HG03520 (cell line): ENCODE results near the gene GNAZ.
"Not testable (repeated sequence)": the region's sequence is repeated elsewhere in the genome, so short reads cannot be mapped to it uniquely, and the experiment has no call there.

Experiments used
- ATAC-seq: cut with Tn5 transposase; IDR thresholded peaks from one replicate; pipeline ENCODE4 v1.9.1; 2021; ENCODE audit warnings: mild to moderate bottlenecking, moderate library complexity; ENCODE audit not compliant: unreplicated experiment

GNAZ gene

GRCh38 chr22:23070418-23071229 is at the start of gene GNAZ:
Gene GNAZ, plus strand, starts transcription at chr22:23070519. Its CDS starts 25,177 bp downstream, at chr22:23095696.
- ATAC-seq: peak; percentile 23

- ATAC-seq: no peak
Measured at GRCh38 chr22:23020659-23021293, 49.5 kb upstream of the GNAZ start.

- ATAC-seq: not testable (repeated sequence)
Measured at GRCh38 chr22:23021660-23022353, 48.5 kb upstream of the GNAZ start.

GRCh38 chr22:23023294-23023693 is 47.0 kb upstream of the GNAZ start:
- no peak for ATAC-seq

GRCh38 chr22:23026777-23027176 is 43.5 kb upstream of the GNAZ start:
- no peak for ATAC-seq

GRCh38 chr22:23027849-23028248 is 42.5 kb upstream of the GNAZ start:
- not testable (repeated sequence) for ATAC-seq

DNA sequence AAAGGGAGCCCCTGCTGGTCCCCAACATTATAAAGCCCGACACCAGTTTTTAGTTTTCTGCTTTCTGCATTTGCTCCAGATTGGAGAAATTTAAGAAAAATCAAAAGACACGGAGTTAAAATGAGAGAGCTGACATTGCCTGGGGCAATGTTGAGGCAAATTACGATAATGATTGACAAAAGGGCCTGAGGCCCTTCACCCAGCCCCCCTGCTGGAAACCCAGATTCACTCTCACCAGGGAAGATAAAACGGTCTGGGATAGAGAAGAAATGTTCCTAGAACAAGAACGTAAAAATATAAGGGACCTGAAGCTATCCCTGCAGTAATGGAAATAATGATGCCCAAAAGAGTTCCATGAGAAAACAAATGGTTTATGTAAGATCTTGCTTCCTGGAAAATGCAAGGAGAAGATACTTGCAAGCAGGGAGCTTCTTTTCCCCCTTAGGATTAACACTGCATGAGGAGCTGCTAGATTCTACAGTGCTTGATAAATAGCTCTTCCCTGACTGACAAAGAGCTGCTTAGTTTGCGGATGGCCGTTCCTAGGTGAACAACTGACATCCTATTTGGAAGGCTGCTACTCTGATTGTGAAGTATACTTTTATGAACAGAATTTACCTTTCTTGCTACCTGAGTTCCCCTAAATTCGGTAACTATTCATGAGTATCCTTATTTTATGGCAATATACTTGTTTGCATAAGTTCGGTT is 40.6 kb upstream of the GNAZ start:
- no peak for ATAC-seq

- ATAC-seq: no peak
Measured at GRCh38 chr22:23031381-23031780, 38.9 kb upstream of the GNAZ start.

- ATAC-seq: no peak
Measured at GRCh38 chr22:23031786-23032185, 38.5 kb upstream of the GNAZ start.

DNA sequence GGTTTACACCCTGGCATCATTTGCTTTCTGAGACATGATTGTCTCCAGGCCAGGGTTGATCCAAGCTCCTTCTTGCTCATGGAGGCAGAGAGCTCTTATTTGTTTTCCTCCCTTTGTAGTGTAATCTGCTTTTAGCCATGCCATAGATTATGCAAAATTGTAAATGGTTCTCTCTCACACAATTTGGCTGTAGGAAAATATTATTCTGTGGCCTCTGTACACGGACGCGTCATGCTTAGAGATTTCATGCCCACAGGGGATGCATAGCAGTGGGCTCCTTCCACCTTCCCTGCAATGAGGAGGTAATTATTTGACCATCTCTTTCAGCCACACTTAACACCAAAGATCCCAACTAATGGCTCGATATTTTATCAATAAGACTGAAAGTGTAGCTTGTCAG is 37.7 kb upstream of the GNAZ start:
- no peak for ATAC-seq

- ATAC-seq: no peak
Measured at GRCh38 chr22:23033116-23033905, 37.0 kb upstream of the GNAZ start.

GRCh38 chr22:23034621-23035556 is 35.4 kb upstream of the GNAZ start:
- no peak for ATAC-seq

- no peak for ATAC-seq
Measured at GRCh38 chr22:23035557-23036277, 34.6 kb upstream of the GNAZ start.

DNA sequence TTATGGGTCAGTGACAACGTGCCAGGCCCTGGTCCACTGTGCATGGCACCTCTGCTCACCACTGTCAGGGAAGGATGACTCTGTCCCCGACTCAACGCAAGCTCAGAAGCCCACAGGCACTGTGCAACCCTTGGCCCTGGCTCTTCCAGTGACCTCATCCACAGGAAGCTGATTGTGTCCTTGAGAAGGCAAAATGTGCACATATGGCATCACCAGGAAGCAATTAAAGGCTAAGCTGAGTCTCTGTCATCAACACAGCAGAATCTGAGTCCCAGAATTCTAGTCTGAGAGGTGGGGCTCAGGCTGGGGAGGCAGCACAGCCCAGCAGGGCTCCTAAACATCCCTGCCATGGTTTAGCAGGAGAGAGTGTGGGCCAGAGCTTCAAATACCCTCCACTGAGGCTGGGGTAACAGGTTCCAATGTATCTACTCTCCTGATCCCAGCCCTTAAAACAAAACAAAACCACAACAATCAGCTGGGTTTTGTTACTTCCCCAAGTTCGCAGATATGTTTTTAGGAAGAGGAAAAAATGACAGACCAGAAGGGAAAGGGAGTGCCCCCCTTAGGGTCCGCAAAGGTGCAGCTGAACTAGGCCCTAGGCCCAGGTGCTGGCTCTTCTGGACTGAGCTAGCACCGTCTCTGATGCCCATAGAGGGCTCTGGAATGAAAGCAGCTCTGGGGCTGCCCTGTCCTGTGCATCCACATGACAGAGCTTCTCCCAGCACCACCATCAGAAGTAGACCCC is 33.5 kb upstream of the GNAZ start:
- no peak for ATAC-seq

DNA sequence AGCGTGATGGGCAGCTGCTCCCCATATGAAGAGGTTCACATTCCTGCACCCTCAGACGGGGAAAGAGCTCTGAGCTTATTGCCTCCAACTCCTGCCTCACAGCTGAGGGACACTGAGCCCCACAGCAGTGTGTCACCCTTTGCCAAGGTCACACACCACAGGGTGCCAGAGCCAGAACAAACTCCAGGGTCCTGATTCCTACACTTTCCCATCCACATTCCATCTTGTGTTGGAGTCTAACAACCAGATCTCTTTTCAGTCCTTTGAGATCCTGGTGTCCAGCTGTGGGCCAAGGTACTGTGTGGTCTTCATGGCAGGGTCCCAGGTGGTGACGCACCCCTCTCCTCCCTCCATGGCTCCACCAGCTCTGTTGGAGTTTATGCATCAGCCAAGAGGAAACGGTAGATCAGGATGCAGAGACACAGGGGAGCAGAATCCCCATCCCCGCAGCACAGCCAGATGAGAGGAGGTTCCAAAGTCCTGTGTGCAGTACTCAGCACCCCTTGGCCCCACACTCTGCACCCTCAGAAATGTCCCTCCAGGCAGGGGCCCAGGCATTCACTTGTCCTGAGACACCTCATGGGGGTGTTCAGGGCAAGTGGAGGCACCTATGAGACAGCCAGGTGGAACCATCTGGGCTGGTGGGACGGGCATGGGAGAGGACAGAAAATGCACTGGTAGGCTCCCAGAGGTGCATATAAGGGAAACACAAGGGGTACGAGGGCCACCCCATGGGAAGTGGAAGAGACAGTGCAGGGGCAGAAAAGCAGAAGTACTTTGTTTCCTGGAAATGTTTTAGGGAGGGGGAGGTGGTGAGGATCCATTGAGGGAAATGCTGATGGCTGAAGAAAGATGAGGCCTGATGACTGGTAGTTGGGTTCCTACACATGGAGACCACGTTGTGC is 32.6 kb upstream of the GNAZ start:
- ATAC-seq: no peak

DNA sequence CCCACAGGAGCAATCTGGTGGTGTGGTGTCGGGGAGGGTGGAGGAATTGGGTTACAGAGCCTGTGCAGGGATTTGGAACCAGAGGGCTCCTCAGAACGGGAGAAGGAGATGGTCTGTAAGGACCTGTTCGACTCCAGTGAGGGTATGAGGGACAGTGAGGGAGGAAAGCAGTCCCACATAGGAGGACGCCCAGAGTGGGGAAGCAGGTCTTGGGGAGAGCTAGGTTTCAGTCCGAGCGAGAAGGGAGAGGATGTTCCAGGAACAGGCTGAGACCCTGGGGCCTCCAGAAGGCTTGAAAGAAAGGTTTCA is 32.0 kb upstream of the GNAZ start:
- ATAC-seq: no peak

DNA sequence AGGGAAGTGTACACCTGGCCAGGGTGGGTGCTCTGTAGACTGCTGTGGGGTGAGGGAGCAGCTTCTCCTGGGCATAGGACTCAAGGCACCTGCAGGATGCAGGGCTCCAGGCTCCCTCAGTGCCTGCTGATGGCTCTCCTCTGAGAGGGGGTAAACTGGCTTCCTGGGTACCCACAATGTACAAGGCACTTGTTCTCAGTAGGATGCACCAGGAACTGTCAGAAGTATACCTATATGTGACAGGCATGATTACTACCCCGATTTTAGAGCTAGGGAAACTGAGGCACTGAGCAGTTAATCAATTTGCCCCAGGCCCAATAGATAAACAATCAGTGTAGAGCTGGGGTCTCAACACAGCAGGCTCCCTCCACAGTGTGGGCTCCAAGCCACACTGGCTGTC is 31.4 kb upstream of the GNAZ start:
- ATAC-seq: no peak
